Breast epithelium (tissue), 4 donors: ENCODE measurements around the gene RASGEF1B. TPM values are rescaled to one million over a fixed set of nuclear protein-coding genes. Genes with fewer than 3 reads are reported as not detected.

Experiments
- DNase-seq, 2 donors: peaks; one replicate each; pipeline ENCODE4 v3.0.0-alpha.2; 2019; ENCODE audit warnings: low spot score in 2 of 2
- H3K27ac ChIP-seq, 2 donors: fragments of 200-600 bp; sonication (generic) in 1 of 2; one replicate each; pipeline ENCODE4 v1.5.1; 2016 to 2019; ENCODE audit warnings: mild to moderate bottlenecking in 1 of 2
- H3K27me3 ChIP-seq, 2 donors: fragments of 200-600 bp; sonication (generic) in 1 of 2; one replicate each; pipeline versions ENCODE4 v1.5.1 to v1.6.0; 2017 to 2019; ENCODE audit warnings: control low read depth in 1 of 2, mild to moderate bottlenecking in 1 of 2
- H3K36me3 ChIP-seq: fragments of 200-600 bp; one replicate; pipeline ENCODE4 v1.5.1; 2019
- H3K4me1 ChIP-seq, 2 donors: fragments of 200-600 bp; sonication (generic); one replicate each; pipeline ENCODE4 v1.5.1; 2016 to 2019; ENCODE audit warnings: control low read depth in 1 of 2
- H3K4me3 ChIP-seq, 3 donors: fragments of 200-600 bp; sonication (generic); 1 replicate in 2 of 3; 2 replicates in 1 of 3; pipeline ENCODE4 v1.5.1; 2016 to 2019; ENCODE audit warnings: mild to moderate bottlenecking in 3 of 3, moderate library complexity in 2 of 3
- H3K9me3 ChIP-seq, 2 donors: fragments of 200-600 bp; sonication (generic) in 1 of 2; one replicate each; pipeline ENCODE4 v1.5.1; 2016 to 2019; ENCODE audit warnings: control low read depth in 1 of 2
- POLR2A ChIP-seq: fragments of 450-650 bp; IDR thresholded peaks from one replicate; pipeline ENCODE4 v1.6.1; 2016; ENCODE audit warnings: antibody characterized with exemption, mild to moderate bottlenecking, moderate library complexity
- POLR2AphosphoS5 ChIP-seq, 3 donors: sonication (generic); formaldehyde crosslinking; IDR thresholded peaks; one replicate each; pipeline ENCODE4 v1.6.1; 2017; ENCODE audit warnings: antibody characterized with exemption in 3 of 3
- intact Hi-C: fragments of 100-400 bp; cut with DNase I; formaldehyde crosslinking; loops from one replicate; pipeline ENCODE4 v1.15.1; 2023; ENCODE audit warnings: low total_unique reads
- total RNA-seq, 3 donors: library from RNA; depleted of rRNA; stranded (reverse); fragments of >200 nt; gene quantifications; one replicate each; pipeline ENCODE4 v1.1.0, GENCODE V29; 2016
- TF ChIP-seq, protein P1 (sequence below), 3 donors: fragments of 450-650 bp; IDR thresholded peaks; one replicate each; pipeline ENCODE4 v1.5.1; 2016 to 2017; ENCODE audit warnings: antibody characterized with exemption in 3 of 3, mild to moderate bottlenecking in 3 of 3, moderate library complexity in 3 of 3

The RASGEF1B gene
- total RNA-seq, 3 donors from 2014 or later = 16.4 to 45.8 (median 25.0) TPM

DNA sequence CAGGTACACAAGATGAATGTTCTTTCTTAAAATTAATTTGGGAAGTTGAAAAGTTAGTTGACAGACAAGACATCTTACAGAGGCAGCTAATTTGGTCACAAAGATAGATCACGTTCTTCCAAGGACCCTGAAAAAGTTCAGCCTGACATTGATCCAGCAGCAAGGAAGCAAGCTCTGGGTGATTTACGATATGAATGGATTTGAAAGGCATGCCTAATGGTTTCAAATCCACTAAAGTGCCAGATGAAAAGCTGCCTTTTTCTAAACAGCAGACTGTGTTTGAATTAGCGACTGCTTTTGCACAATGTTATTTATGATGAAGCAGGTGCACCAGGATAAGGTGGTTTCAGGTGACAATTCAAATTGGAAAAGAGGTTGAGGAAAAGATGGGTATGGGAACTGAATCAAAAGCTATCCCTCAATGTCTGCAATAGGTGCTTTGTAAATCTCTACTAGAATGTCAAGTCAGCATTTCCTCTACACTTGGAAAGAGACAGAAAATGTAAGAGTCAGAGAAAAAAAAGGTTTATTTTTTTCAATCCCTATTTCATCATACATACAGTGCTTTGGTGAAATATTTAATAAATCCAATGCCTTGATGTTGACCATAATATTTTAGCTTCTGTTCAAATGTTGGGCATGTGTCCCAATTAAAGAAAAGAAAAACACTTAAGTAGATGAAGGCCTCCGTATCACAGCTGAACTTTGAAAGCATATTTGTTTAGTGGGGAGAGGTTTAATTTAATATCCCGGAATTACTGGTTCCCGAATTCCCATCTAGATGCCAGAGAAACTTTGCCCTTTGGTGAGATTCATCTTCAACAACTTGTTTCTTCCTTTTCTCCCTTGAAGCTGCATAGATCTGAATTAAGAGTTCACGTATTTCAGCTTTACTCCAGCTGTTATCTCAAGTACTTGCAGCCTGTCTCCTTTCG is 6.0 kb downstream of the RASGEF1B start:
- Histone ChIP-seq H3K4me3 (no peak overlapping the region), H3K4me1 (peaks cover 0 to 13% of the 10 kb centered on the region in 2 donors), H3K27me3 (no peaks in the 10 kb centered on the region), H3K27ac (no peak overlapping the region), H3K36me3 (no peaks in the 10 kb centered on the region), H3K9me3 (no peaks in the 10 kb centered on the region)
- TF ChIP-seq POLR2A (no peak), POLR2AphosphoS5 (IDR thresholded peaks at IDR 0.05) (no peak)
- TF ChIP-seq, protein P1, sequence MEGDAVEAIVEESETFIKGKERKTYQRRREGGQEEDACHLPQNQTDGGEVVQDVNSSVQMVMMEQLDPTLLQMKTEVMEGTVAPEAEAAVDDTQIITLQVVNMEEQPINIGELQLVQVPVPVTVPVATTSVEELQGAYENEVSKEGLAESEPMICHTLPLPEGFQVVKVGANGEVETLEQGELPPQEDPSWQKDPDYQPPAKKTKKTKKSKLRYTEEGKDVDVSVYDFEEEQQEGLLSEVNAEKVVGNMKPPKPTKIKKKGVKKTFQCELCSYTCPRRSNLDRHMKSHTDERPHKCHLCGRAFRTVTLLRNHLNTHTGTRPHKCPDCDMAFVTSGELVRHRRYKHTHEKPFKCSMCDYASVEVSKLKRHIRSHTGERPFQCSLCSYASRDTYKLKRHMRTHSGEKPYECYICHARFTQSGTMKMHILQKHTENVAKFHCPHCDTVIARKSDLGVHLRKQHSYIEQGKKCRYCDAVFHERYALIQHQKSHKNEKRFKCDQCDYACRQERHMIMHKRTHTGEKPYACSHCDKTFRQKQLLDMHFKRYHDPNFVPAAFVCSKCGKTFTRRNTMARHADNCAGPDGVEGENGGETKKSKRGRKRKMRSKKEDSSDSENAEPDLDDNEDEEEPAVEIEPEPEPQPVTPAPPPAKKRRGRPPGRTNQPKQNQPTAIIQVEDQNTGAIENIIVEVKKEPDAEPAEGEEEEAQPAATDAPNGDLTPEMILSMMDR (IDR thresholded peaks at IDR 0.05) = no peak
- intact Hi-C loops = no loop called here
- no peak for DNase-seq

DNA sequence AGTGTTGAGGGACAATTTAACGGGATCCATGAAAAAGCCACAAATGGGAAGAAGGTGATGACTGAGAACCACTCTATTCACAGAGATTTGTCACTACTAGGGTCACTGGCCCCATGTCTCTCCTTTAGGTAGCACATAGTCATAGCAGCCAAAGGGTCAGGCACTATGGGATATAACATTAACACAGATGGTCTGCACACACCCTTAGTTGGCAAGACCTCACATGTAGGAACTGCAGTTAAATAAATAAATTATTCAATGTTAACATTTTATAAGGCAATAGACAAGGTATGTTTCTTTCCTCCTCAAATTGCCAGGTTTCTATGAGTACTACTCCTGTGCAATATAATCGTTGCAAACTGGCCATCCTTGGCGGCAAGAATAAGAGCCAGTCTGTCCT is 10.9 kb downstream of the RASGEF1B start:
- Histone ChIP-seq H3K9me3 (no peaks in the 10 kb centered on the region), H3K36me3 (no peaks in the 10 kb centered on the region), H3K4me3 (no peak overlapping the region), H3K4me1 (no peaks in the 10 kb centered on the region), H3K27me3 (no peaks in the 10 kb centered on the region), H3K27ac (no peak overlapping the region)
- no peak for DNase-seq
- intact Hi-C loops = no loop called here
- TF ChIP-seq POLR2A = no peak
- TF ChIP-seq, protein P1 (IDR thresholded peaks at IDR 0.05) = no peak
- TF ChIP-seq POLR2AphosphoS5 (IDR thresholded peaks at IDR 0.05) = no peak

DNA sequence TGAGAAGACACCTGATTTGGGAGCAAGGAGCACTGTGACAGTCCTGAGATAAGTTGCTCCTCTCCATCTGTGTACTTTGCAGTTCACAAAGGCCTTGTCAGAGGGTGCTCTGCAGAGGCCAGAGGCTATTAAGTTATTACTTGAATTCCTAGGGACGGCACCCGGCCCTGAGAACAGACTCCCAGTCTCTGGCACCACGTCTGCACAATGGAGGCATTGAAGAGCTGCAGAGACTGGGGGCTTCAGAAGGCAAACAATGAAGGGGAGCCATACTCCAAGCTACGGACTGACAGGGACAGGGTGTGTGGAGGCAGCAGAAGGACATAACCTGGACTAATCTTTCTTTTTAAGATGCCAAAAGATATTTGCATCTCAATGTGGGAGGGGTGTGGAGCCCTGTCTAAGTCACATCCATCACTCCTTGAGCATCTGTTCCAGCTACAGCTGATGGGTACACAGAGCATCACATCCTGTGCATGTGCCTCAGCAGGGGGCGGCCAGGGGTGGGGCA is 11.5 kb downstream of the RASGEF1B start:
- DNase-seq = no peak
- intact Hi-C loops = no loop called here
- H3K27ac ChIP-seq = no peak overlapping the region
- no peaks in the 10 kb centered on the region for H3K36me3 ChIP-seq
- no peaks in the 10 kb centered on the region for H3K27me3 ChIP-seq
- no peaks in the 10 kb centered on the region for H3K9me3 ChIP-seq
- H3K4me3 ChIP-seq = no peak overlapping the region
- TF ChIP-seq, protein P1 (IDR thresholded peaks at IDR 0.05) = no peak
- TF ChIP-seq POLR2AphosphoS5 (IDR thresholded peaks at IDR 0.05) = no peak
- no peak for TF ChIP-seq POLR2A
- no peaks in the 10 kb centered on the region for H3K4me1 ChIP-seq

DNA sequence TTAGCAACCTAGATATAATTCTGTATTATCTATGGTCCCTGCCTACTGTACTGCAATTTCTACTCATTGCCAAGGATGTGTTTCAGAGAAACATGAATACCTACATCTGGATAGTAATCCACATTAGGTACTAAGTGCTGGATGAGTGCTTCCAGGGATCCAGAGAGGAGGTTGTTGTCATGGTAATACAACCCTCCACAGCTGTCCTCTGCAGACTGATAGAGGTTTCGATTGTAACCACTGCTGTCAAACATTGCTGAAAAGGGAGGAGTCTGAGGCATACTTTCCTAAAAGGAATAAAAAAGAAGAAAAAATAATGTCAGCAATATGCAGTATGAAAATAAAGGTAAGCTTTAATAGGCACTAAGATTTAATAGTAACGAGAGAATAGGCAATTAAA is 12.5 kb downstream of the RASGEF1B start:
- TF ChIP-seq POLR2A (no peak), POLR2AphosphoS5 (IDR thresholded peaks at IDR 0.05) (no peak)
- TF ChIP-seq, protein P1 (IDR thresholded peaks at IDR 0.05) = no peak
- intact Hi-C loops = no loop called here
- H3K4me3 ChIP-seq = no peak overlapping the region
- H3K36me3 ChIP-seq = no peaks in the 10 kb centered on the region
- no peaks in the 10 kb centered on the region for H3K4me1 ChIP-seq
- no peak overlapping the region for H3K27ac ChIP-seq
- H3K27me3 ChIP-seq = no peaks in the 10 kb centered on the region
- no peak for DNase-seq
- no peaks in the 10 kb centered on the region for H3K9me3 ChIP-seq

DNA sequence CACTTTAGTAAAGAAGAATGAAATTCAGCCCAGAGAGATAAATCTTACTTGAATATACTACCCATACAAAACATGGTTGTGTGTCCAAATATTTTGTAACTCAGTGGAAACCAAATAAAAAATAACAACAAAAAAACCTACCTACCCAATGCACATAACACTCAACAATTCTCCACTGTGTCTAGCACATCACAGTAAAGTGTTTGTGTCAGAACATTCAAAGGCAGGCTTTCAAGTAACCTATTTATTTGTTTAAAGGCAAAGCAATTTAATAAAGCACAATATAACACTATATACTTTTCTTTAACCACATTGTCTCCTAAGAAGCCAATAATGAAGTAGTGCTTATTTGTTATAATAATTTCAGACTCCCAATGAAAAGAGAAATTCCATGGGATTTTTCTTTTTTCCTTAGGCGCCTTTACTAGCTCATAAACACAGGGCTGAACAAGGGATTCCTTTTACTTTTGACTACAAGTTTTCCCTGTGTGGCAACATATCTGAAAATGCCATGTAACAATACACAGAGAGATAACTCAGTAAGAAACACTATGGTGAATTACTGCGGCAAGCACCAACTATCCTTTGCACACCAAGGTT is 13.7 kb downstream of the RASGEF1B start:
- Histone ChIP-seq H3K27me3 (no peaks in the 10 kb centered on the region), H3K27ac (no peak overlapping the region), H3K4me3 (no peak overlapping the region), H3K9me3 (no peaks in the 10 kb centered on the region), H3K4me1 (no peaks in the 10 kb centered on the region), H3K36me3 (no peaks in the 10 kb centered on the region)
- DNase-seq = no peak
- TF ChIP-seq, protein P1 (IDR thresholded peaks at IDR 0.05) = no peak
- no peak for TF ChIP-seq POLR2A
- no peak for TF ChIP-seq POLR2AphosphoS5 (IDR thresholded peaks at IDR 0.05)
- intact Hi-C loops = no loop called here
